T-cell (primary cell): ENCODE results near the gene SYNJ1. TPM values are rescaled to one million over a fixed set of nuclear protein-coding genes. Genes with fewer than 3 reads are reported as not detected.
A peak's percentile ranks its signal among the peaks of the same experiment; 100 is the strongest.
"Not testable (repeated sequence)": the region's sequence is repeated elsewhere in the genome, so short reads cannot be mapped to it uniquely, and the experiment has no call there.

Experiments used
- ATAC-seq, 4 experiments: fragments of 200-7000 bp in 3 of 4; fragments of 150-1000 bp in 1 of 4; cut with Tn5 transposase; replicated peaks in 1 of 4; 1 replicate in 3 of 4; 2 replicates in 1 of 4; pipeline ENCODE4 v1.10.0; 2021; ENCODE audit warnings: moderate library complexity in 3 of 4, mild to moderate bottlenecking in 2 of 4, moderate number of reproducible peaks in 1 of 4
- CTCF ChIA-PET, 2 donors: fragments of 300-600 bp; sonication (Branson Sonifier 250); formaldehyde crosslinking; loops; one replicate each; lab custom pipeline; 2022; ENCODE audit warnings: antibody characterized with exemption in 2 of 2; lab: Charles Lee
- POLR2A ChIA-PET, 2 donors: fragments of 300-600 bp; sonication (Branson Sonifier 250); formaldehyde crosslinking; loops; one replicate each; lab custom pipeline; 2022; ENCODE audit warnings: antibody characterized with exemption in 2 of 2; lab: Charles Lee
- DNase-seq, 35 experiments: peaks; one replicate each; pipeline versions ENCODE4 v3.0.0 to v3.0.0-alpha.2; 2013 to 2023
- H3K27ac ChIP-seq: one replicate; pipeline ENCODE4 v1.5.1; 2013; ENCODE audit warnings: low read length
- H3K27me3 ChIP-seq, 2 experiments: replicated peaks in 1 of 2; 1 replicate in 1 of 2; 2 replicates in 1 of 2; pipeline versions ENCODE4 v1.6.1 to v1.7.0; 2013; ENCODE audit warnings: low read length in 1 of 2, mixed read lengths in 1 of 2; ENCODE audit not compliant: control insufficient read depth in 2 of 2, insufficient read depth in 2 of 2; ENCODE audit errors: extremely low read depth in 1 of 2
- H3K36me3 ChIP-seq, 2 donors: 1 replicate in 1 of 2; 2 replicates in 1 of 2; pipeline versions ENCODE4 v1.6.1 to v1.7.0; 2013; ENCODE audit warnings: low read length in 1 of 2; ENCODE audit not compliant: control insufficient read depth in 2 of 2, insufficient read depth in 1 of 2; ENCODE audit errors: extremely low read depth in 1 of 2
- H3K4me1 ChIP-seq, 2 experiments: 1 replicate in 1 of 2; 2 replicates in 1 of 2; pipeline versions ENCODE4 v1.6.1 to v1.7.0; 2013; ENCODE audit warnings: low read length in 2 of 2, mixed read lengths in 1 of 2; ENCODE audit not compliant: insufficient read depth in 2 of 2, control insufficient read depth in 1 of 2; ENCODE audit errors: extremely low read depth in 1 of 2
- H3K4me3 ChIP-seq, 2 donors: 1 replicate in 1 of 2; 2 replicates in 1 of 2; pipeline versions ENCODE4 v1.5.1 to v1.7.0; 2013; ENCODE audit warnings: mild to moderate bottlenecking in 2 of 2, low read length in 1 of 2, moderate library complexity in 1 of 2; ENCODE audit not compliant: control insufficient read depth in 1 of 2; ENCODE audit errors: extremely low read depth in 1 of 2
- H3K9me3 ChIP-seq: 2 replicates; pipeline ENCODE4 v1.7.0; 2013
- H3K27ac Mint-ChIP-seq, 2 donors: one replicate each; pipeline ENCODE4 v1.8.0; 2020 to 2021; ENCODE audit warnings: mild to moderate bottlenecking in 2 of 2, mixed read lengths in 2 of 2
- H3K27me3 Mint-ChIP-seq, 2 donors: one replicate each; pipeline ENCODE4 v1.8.0; 2021 to 2022; ENCODE audit warnings: mixed read lengths in 2 of 2
- H3K36me3 Mint-ChIP-seq: one replicate; pipeline ENCODE4 v1.8.0; 2021; ENCODE audit warnings: mixed read lengths
- H3K4me1 Mint-ChIP-seq, 3 donors: one replicate each; pipeline ENCODE4 v1.8.0; 2020 to 2022; ENCODE audit warnings: mixed read lengths in 3 of 3, mild to moderate bottlenecking in 1 of 3
- H3K4me3 Mint-ChIP-seq, 3 donors: one replicate each; pipeline ENCODE4 v1.8.0; 2020 to 2022; ENCODE audit warnings: mild to moderate bottlenecking in 3 of 3, mixed read lengths in 3 of 3, moderate library complexity in 3 of 3
- H3K9me3 Mint-ChIP-seq, 3 donors: one replicate each; pipeline ENCODE4 v1.8.0; 2020 to 2022; ENCODE audit warnings: mixed read lengths in 3 of 3
- WGBS: methylation state at CpG from one replicate; pipeline ENCODE4 v1.1.5; 2013; ENCODE audit warnings: missing lambda C conversion rate; ENCODE audit not compliant: insufficient coverage; 5-methylcytosine and 5-hydroxymethylcytosine counted together
- total RNA-seq, 35 experiments: library from RNA in 6 of 35; stranded (reverse) in 6 of 35; fragments of 120-200 nt in 1 of 35; gene quantifications; one replicate each; pipeline versions ENCODE4 v1.2.1 to v1.2.4 and lab custom pipeline; 2013 to 2026

SYNJ1 gene
- total RNA-seq, 5 donors from 2014 or later (not counting 1 experiment from before 2014, with no cell fraction given) = 15.2 to 24.0 (median 20.3) TPM

DNA sequence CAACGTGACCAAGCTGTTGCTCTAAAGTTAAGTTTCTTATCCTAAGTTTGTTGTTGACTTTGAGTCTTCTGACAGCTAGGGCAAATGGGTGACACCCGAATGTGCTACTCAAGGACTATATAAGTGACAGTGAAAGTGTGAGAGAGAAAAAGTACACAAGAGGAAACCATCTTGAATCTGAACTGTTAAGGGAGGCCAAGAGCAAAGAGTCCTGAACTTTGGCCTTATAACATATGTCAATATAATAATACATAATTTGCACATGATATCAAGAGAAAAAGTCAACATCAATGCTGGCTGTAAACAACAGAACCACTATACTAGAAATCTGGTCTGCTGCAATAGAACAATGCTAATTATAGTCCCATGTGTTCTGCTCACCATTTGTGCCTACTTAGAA is 29.5 kb downstream of the SYNJ1 start:
- ATAC-seq = no peak
- Mint-ChIP-seq H3K4me1 (peaks cover 7 to 16% (median 10%) of the 10 kb centered on the region in 3 donors), H3K4me3 (no peak overlapping the region), H3K27ac (no peak overlapping the region), H3K9me3 (no peaks in the 10 kb centered on the region), H3K27me3 (no peaks in the 10 kb centered on the region), H3K36me3 (peaks cover 29% of the 10 kb centered on the region)
- ChIA-PET POLR2A (no interaction called here), CTCF (interaction anchor here in 1 of 2 donors (0.6 kb wide), 1 partner anchor 297 kb away, joined by 5 read pairs; no protein-coding TSS in a partner anchor)
- H3K4me1 ChIP-seq = no peaks in the 10 kb centered on the region
- no CpG with 5 or more reads among the region's 2 CpGs for WGBS
- no peak overlapping the region for H3K27ac ChIP-seq
- H3K9me3 ChIP-seq = no peaks in the 10 kb centered on the region
- H3K36me3 ChIP-seq = peaks cover 6 to 16% of the 10 kb centered on the region in 2 donors
- no peaks in the 10 kb centered on the region for H3K27me3 ChIP-seq
- no peak for DNase-seq
- H3K4me3 ChIP-seq = no peak overlapping the region

DNA sequence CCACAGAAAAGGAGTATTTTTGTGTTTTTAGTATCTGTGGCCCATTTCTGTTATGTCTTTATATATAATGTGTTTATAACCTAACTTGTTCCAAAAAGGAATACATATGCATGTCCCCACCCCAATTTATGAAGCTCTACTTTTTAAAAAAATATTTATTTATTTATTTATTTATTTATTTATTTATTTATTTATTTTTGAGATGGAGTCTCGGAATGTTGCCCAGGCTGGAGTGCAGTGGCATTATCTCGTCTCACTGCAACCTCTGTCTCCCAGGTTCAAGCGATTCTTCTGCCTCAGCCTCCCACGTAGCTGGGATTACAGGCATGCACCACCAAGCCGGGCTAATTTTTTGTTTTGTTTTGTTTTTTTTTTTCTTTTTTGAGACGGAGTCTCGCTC is 32.3 kb downstream of the SYNJ1 start:
- ATAC-seq, H3K27ac Mint-ChIP-seq, H3K27ac ChIP-seq, DNase-seq, H3K9me3 ChIP-seq, H3K9me3 Mint-ChIP-seq, H3K27me3 Mint-ChIP-seq, H3K4me1 ChIP-seq, H3K4me3 Mint-ChIP-seq, H3K27me3 ChIP-seq, H3K4me3 ChIP-seq: not testable (repeated sequence)
- peaks cover 0 to 13% (median 0%) of the 10 kb centered on the region in 3 donors for H3K4me1 Mint-ChIP-seq
- POLR2A ChIA-PET = interaction anchor here in 1 of 2 donors (0.8 kb wide), 1 partner anchor 87 kb away, joined by 3 read pairs; no protein-coding TSS in a partner anchor
- H3K36me3 ChIP-seq = peaks cover 6 to 33% of the 10 kb centered on the region in 2 donors
- CTCF ChIA-PET = interaction anchor here in 1 of 2 donors (0.5 to 0.6 kb wide), 2 partner anchors 15 to 59 kb away, joined by 3 to 4 read pairs; no protein-coding TSS in a partner anchor
- H3K36me3 Mint-ChIP-seq = peaks cover 44% of the 10 kb centered on the region
- WGBS = 100% methylated on average over 1 of the region's 7 CpGs

DNA sequence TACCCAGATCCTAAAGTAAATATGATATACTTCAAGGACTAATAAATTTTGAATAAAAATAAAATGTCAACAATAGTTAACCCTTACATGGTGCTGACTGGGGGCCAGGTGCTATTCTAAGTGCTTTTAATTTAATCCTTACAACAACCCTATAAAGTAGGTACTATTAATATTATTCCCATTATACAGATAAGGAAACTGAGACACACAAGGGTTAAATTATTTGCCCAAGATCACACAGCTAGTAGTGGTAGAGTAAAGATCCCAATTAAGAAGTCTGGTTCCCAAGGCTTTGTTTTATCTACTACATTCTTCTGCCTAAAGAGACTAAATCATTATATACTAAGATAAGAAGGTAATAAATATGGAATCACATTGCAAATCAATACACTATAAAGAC is 34.2 kb downstream of the SYNJ1 start:
- no peak overlapping the region for H3K27ac Mint-ChIP-seq
- Histone ChIP-seq H3K36me3 (peaks cover 0 to 24% of the 10 kb centered on the region in 2 donors), H3K27ac (no peak overlapping the region), H3K9me3 (no peaks in the 10 kb centered on the region), H3K27me3 (no peaks in the 10 kb centered on the region), H3K4me3 (no peak overlapping the region), H3K4me1 (no peaks in the 10 kb centered on the region)
- peaks cover 31% of the 10 kb centered on the region for H3K36me3 Mint-ChIP-seq
- ChIA-PET CTCF (no interaction called here), POLR2A (no interaction called here)
- H3K27me3 Mint-ChIP-seq = no peaks in the 10 kb centered on the region
- ATAC-seq = no peak
- H3K9me3 Mint-ChIP-seq = no peaks in the 10 kb centered on the region
- no peak for DNase-seq
- H3K4me3 Mint-ChIP-seq = no peak overlapping the region
- peaks cover 0 to 13% (median 0%) of the 10 kb centered on the region in 3 donors for H3K4me1 Mint-ChIP-seq

DNA sequence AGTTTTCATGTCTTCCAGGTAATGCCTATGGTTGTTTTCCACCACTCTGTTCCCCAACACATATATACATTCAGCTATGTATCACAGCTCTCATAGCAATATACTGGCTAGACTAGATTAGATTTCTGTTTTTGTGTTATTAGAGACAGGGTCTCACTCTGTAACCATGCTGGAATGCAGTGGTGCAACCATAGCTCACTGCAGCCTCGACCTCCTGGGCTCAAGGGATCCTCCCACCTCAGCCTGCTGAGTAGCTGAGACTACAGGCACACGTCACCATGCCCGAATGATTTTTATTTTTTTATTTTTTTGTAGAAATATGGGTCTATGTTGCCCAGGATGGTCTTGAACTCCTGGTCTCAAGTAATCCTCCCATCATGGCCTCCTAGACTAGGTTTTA is 37.7 kb downstream of the SYNJ1 start:
- Mint-ChIP-seq H3K9me3 (no peaks in the 10 kb centered on the region), H3K27me3 (no peaks in the 10 kb centered on the region), H3K4me1 (peaks cover 0 to 6% (median 0%) of the 10 kb centered on the region in 3 donors), H3K27ac (no peak overlapping the region), H3K4me3 (no peak overlapping the region), H3K36me3 (peaks cover 36% of the 10 kb centered on the region)
- ChIA-PET POLR2A (no interaction called here), CTCF (no interaction called here)
- WGBS = no CpG with 5 or more reads among the region's 3 CpGs
- H3K4me1 ChIP-seq = no peaks in the 10 kb centered on the region
- ATAC-seq (no peak), DNase-seq (no peak)
- H3K27ac ChIP-seq = no peak overlapping the region
- H3K36me3 ChIP-seq = peaks cover 0 to 28% of the 10 kb centered on the region in 2 donors
- H3K27me3 ChIP-seq = no peaks in the 10 kb centered on the region
- no peaks in the 10 kb centered on the region for H3K9me3 ChIP-seq
- H3K4me3 ChIP-seq = no peak overlapping the region

GRCh38 chr21:32687643-32688345 is 40.0 kb downstream of the SYNJ1 start:
- POLR2A ChIA-PET = no interaction called here
- CTCF ChIA-PET = interaction anchor here in 1 of 2 donors (1.1 kb wide), 1 partner anchor 139 kb away, joined by 3 read pairs; no protein-coding TSS in a partner anchor
- H3K9me3 Mint-ChIP-seq = no peaks in the 10 kb centered on the region

DNA sequence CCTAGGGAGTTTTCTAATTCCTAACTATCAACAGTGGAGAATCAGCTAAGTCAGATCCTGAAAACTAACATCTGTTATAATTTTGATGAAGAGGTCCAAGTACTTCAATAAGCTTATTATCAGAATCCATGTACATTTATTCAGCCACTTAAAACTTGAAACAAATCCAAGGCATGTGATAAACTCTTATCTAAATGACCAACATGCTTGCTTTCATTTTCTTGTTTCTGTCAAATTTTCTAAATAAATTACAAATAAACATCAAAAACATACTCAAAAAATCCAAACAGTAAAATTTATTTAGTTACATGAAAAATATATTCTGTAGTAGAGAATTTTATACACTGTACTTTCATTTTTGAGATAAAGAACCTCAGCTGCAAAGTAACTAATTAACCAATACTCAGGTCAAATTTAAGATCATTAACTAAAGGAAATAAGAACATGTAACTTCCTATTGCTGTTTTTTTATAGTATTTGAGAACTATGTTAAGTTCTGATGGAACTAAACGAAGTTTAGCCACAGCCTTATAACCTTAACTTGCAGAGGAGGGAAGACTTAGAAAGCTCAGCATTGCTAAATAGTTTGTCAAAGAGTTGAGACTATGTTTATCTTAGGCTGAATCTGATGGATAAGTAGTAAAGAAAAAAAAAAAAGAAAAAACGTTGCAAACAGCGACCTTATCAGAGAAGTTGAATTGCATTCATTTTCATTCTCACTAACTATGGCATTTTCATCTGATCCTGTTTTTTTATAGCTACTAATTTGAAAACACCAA is 44.9 kb downstream of the SYNJ1 start:
- H3K4me1 ChIP-seq = no peaks in the 10 kb centered on the region
- CTCF ChIA-PET = interaction anchor here in 1 of 2 donors (0.6 kb wide), 1 partner anchor 953 kb away, joined by 3 read pairs; no protein-coding TSS in a partner anchor
- POLR2A ChIA-PET = interaction anchor here in 1 of 2 donors (0.7 kb wide), 1 partner anchor 79 kb away, joined by 3 read pairs; no protein-coding TSS in a partner anchor
- no CpG with 5 or more reads among the region's 3 CpGs for WGBS
- H3K27ac ChIP-seq = no peak overlapping the region
- H3K27me3 ChIP-seq = no peaks in the 10 kb centered on the region
- H3K27ac Mint-ChIP-seq = peak overlapping the region in 1 of 2 donors; percentile 39
- H3K4me3 Mint-ChIP-seq = no peak overlapping the region
- no peak overlapping the region for H3K4me3 ChIP-seq
- peaks cover 0 to 15% of the 10 kb centered on the region in 2 donors for H3K36me3 ChIP-seq
- H3K36me3 Mint-ChIP-seq = peaks cover 27% of the 10 kb centered on the region
- no peaks in the 10 kb centered on the region for H3K27me3 Mint-ChIP-seq
- H3K9me3 ChIP-seq = no peaks in the 10 kb centered on the region
- ATAC-seq (no peak), DNase-seq (no peak)
- H3K9me3 Mint-ChIP-seq = no peaks in the 10 kb centered on the region
- H3K4me1 Mint-ChIP-seq = no peaks in the 10 kb centered on the region

More at GRCh38 chr21:32687643-32688345, 40.0 kb downstream of the SYNJ1 start:
- Histone ChIP-seq H3K4me3 (no peak overlapping the region), H3K36me3 (peaks cover 0 to 28% of the 10 kb centered on the region in 2 donors), H3K27ac (no peak overlapping the region), H3K9me3 (no peaks in the 10 kb centered on the region), H3K27me3 (no peaks in the 10 kb centered on the region), H3K4me1 (no peaks in the 10 kb centered on the region)
- peak in 1 of 35 experiments; percentile 12 for DNase-seq
- Mint-ChIP-seq H3K27ac (no peak overlapping the region), H3K36me3 (peaks cover 31% of the 10 kb centered on the region), H3K27me3 (no peaks in the 10 kb centered on the region), H3K4me3 (no peak overlapping the region), H3K4me1 (peaks cover 0 to 6% (median 0%) of the 10 kb centered on the region in 3 donors)
- no peak for ATAC-seq
- WGBS = 100% methylated on average over 1 of the region's 4 CpGs
